Measurements from ENCODE around the gene MB.

Gene MB

DNA sequence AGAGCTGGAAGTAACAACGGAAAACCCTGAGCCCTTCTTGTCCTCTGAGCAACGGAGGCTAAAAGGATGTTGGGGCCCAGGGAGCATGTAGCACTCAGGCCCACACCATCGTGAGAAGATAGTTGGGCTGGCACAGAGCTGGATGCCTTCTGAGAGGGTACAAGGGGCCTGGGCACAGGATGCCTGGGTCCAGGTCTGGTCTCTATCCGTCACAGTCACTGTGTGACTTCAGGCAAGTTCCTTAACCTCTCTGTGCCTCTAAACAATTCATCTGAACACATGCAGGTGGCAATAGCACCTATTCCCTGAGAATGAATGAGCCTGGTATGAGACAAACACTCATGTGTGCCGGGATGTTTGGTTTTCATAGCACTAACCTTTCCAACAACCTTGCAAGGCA, 29.2 kb downstream of the MB start:
- Histone ChIP-seq H2BK5ac (ENCODE audit: low read depth, low read length, poor library complexity) (no peak overlapping the region), H3K4me1 (ENCODE audit: control insufficient read depth in 1 of 2, insufficient read depth in 2 of 2, low read length in 2 of 2) (peaks cover 19 to 29% of the 10 kb centered on the region in 2 experiments), H2BK12ac (ENCODE audit: low read length) (peak overlapping the region; percentile 2), H2AFZ (ENCODE audit: insufficient read depth, low read length, poor library complexity) (no peak overlapping the region), H3K18ac (ENCODE audit: low read length) (no peak overlapping the region), H2BK120ac (ENCODE audit: insufficient read depth, low read length, poor library complexity) (no peak overlapping the region), H3K9ac (ENCODE audit: low read length) (no peak overlapping the region), H4K91ac (ENCODE audit: low read depth, low read length) (peak overlapping the region; percentile 47), H3K79me1 (ENCODE audit: low read length) (peaks cover 11% of the 10 kb centered on the region), H3K79me2 (ENCODE audit: control insufficient read depth, insufficient read depth, low read length, poor library complexity) (no peaks in the 10 kb centered on the region), H3K4me2 (ENCODE audit: low read length) (no peak overlapping the region), H3K27ac (ENCODE audit: low read depth, low read length) (no peak overlapping the region), H4K8ac (ENCODE audit: low read depth, low read length) (no peak overlapping the region), H3K4me3 (ENCODE audit: low read depth, low read length) (no peak overlapping the region), H3K23ac (ENCODE audit: low read length) (no peak overlapping the region), H3K9me3 (ENCODE audit: insufficient read depth, low read depth, low read length) (peaks cover 2% of the 10 kb centered on the region), H3K14ac (ENCODE audit: low read length) (no peak overlapping the region), H3K27me3 (ENCODE audit: insufficient read depth, low read length) (no peaks in the 10 kb centered on the region), H2AK5ac (ENCODE audit: low read length) (no peak overlapping the region), H3K4ac (ENCODE audit: low read depth, low read length) (no peak overlapping the region), H4K12ac (ENCODE audit: low read depth, low read length) (no peak overlapping the region), H3K36me3 (ENCODE audit: control insufficient read depth in 1 of 2, insufficient read depth in 2 of 2, low read length in 2 of 2) (no peaks in the 10 kb centered on the region)
- no peak for DNase-seq
- no CpG with 5 or more reads among the region's 5 CpGs for WGBS (ENCODE audit: extremely low coverage, insufficient coverage, insufficient read length)

DNA sequence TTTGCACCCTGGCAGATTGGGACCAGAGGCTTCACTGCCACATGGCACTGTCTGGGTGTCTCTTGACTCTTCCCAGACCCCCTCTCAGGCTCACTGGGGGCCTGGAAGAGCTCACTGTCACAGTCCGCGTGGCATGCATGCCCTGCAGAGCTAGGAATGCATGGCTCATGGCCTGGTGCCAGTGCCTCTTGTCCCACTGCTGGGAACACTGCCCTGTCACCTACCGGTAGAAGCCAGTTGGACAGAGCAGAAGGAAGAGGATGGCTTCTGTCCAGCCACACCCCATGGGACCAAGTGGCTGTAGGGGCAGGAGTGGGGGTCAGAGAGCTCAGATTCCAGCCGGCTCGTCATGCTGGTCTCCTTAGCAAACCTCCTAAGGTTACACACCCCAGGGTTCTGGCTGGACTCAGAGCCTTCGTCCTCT, 29.7 kb downstream of the MB start:
- Histone ChIP-seq H4K91ac (ENCODE audit: low read depth, low read length) (no peak overlapping the region), H3K4me2 (ENCODE audit: low read length) (no peak overlapping the region), H4K8ac (ENCODE audit: low read depth, low read length) (no peak overlapping the region), H2AFZ (ENCODE audit: insufficient read depth, low read length, poor library complexity) (no peak overlapping the region), H3K14ac (ENCODE audit: low read length) (no peak overlapping the region), H3K9me3 (ENCODE audit: insufficient read depth, low read depth, low read length) (peaks cover 2% of the 10 kb centered on the region), H3K79me1 (ENCODE audit: low read length) (peaks cover 11% of the 10 kb centered on the region), H4K12ac (ENCODE audit: low read depth, low read length) (no peak overlapping the region), H3K27me3 (ENCODE audit: insufficient read depth, low read length) (no peaks in the 10 kb centered on the region), H3K23ac (ENCODE audit: low read length) (no peak overlapping the region), H3K18ac (ENCODE audit: low read length) (no peak overlapping the region), H3K4me1 (ENCODE audit: control insufficient read depth in 1 of 2, insufficient read depth in 2 of 2, low read length in 2 of 2) (peaks cover 19 to 29% of the 10 kb centered on the region in 2 experiments), H3K79me2 (ENCODE audit: control insufficient read depth, insufficient read depth, low read length, poor library complexity) (no peaks in the 10 kb centered on the region), H2BK5ac (ENCODE audit: low read depth, low read length, poor library complexity) (no peak overlapping the region), H3K27ac (ENCODE audit: low read depth, low read length) (no peak overlapping the region), H2AK5ac (ENCODE audit: low read length) (no peak overlapping the region), H3K4me3 (ENCODE audit: low read depth, low read length) (no peak overlapping the region), H3K9ac (ENCODE audit: low read length) (no peak overlapping the region), H3K4ac (ENCODE audit: low read depth, low read length) (no peak overlapping the region), H2BK12ac (ENCODE audit: low read length) (no peak overlapping the region), H3K36me3 (ENCODE audit: control insufficient read depth in 1 of 2, insufficient read depth in 2 of 2, low read length in 2 of 2) (no peaks in the 10 kb centered on the region), H2BK120ac (ENCODE audit: insufficient read depth, low read length, poor library complexity) (no peak overlapping the region)
- no CpG with 5 or more reads among the region's 6 CpGs for WGBS (ENCODE audit: extremely low coverage, insufficient coverage, insufficient read length)
- DNase-seq: no peak

DNA sequence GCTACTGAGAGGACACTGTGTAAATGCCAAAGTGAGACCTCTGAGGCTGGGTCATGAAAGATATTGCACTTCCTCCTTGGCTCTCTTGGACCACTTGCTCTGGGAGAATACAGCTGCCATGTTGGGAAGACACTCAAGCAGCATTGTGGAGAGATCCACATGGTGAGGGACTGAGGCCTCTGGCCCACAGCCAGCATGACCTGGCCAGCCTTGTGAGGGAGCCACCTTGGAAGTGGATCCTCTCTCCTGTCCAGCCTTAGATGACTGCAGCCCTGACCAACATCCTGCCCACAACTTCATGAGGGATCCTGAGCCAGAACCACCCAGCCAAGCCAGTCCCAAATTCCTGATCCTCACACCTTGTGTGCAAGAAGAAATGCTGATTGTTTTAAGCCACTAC, 30.4 kb downstream of the MB start:
- H4K91ac ChIP-seq (ENCODE audit: low read depth, low read length): no peak overlapping the region
- no peaks in the 10 kb centered on the region for H3K36me3 ChIP-seq (ENCODE audit: control insufficient read depth in 1 of 2, insufficient read depth in 2 of 2, low read length in 2 of 2)

DNA sequence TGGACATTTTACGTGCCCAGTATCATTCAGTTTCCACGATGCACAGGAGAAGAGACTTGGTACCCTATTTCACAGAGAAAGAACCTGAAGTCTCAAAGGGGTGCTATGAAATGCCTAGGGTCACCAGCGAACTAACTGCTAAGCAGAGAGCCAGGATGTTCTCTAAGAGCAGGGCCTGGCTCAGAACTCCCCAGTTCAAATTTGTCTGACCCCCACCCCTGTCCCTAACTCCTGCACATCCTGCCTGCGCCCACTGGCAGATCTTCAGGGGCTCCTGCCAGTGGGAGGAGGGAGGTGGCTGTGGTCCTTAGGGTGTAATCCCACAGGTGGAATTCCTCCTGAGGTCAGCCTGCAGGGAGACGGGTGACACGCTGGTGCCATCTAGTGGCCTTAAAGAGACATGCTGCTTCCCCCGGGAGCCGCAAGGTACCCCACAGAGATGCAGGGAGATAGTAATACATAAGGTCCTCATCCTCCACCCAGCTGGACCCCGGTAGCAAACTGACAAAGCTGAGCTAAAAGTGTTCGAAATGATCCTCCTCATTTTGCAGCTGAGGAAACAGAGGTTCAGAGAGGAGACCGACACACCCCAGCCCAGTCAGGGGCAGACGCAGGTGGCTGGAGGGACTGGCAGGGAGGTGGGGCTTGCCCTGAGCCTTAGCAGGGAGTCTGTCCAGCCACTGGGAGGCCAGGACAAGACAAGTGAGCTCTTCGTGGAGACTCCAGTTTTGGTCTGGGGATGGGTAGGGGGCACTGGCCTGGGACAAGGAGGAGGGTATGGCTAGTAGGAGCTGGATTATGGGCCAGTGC, 34.1 kb downstream of the MB start:
- Histone ChIP-seq H3K27me3 (ENCODE audit: insufficient read depth, low read length) (no peaks in the 10 kb centered on the region), H2AK5ac (ENCODE audit: low read length) (no peak overlapping the region), H3K79me2 (ENCODE audit: control insufficient read depth, insufficient read depth, low read length, poor library complexity) (no peaks in the 10 kb centered on the region), H2BK12ac (ENCODE audit: low read length) (no peak overlapping the region), H2BK120ac (ENCODE audit: insufficient read depth, low read length, poor library complexity) (no peak overlapping the region), H3K36me3 (ENCODE audit: control insufficient read depth in 1 of 2, insufficient read depth in 2 of 2, low read length in 2 of 2) (no peaks in the 10 kb centered on the region), H3K18ac (ENCODE audit: low read length) (no peak overlapping the region), H3K14ac (ENCODE audit: low read length) (no peak overlapping the region), H3K4me1 (ENCODE audit: control insufficient read depth in 1 of 2, insufficient read depth in 2 of 2, low read length in 2 of 2) (peaks cover 0 to 11% of the 10 kb centered on the region in 2 experiments), H2AFZ (ENCODE audit: insufficient read depth, low read length, poor library complexity) (no peak overlapping the region), H3K4me2 (ENCODE audit: low read length) (no peak overlapping the region), H3K27ac (ENCODE audit: low read depth, low read length) (no peak overlapping the region), H4K12ac (ENCODE audit: low read depth, low read length) (no peak overlapping the region), H3K4ac (ENCODE audit: low read depth, low read length) (no peak overlapping the region), H3K79me1 (ENCODE audit: low read length) (no peaks in the 10 kb centered on the region), H4K91ac (ENCODE audit: low read depth, low read length) (no peak overlapping the region), H3K9me3 (ENCODE audit: insufficient read depth, low read depth, low read length) (peaks cover 2% of the 10 kb centered on the region), H3K23ac (ENCODE audit: low read length) (no peak overlapping the region), H3K9ac (ENCODE audit: low read length) (no peak overlapping the region), H3K4me3 (ENCODE audit: low read depth, low read length) (no peak overlapping the region), H4K8ac (ENCODE audit: low read depth, low read length) (no peak overlapping the region), H2BK5ac (ENCODE audit: low read depth, low read length, poor library complexity) (no peak overlapping the region)
- WGBS (ENCODE audit: extremely low coverage, insufficient coverage, insufficient read length): no CpG with 5 or more reads among the region's 13 CpGs
- DNase-seq: peak in 1 of 2 donors; percentile 74

More for the DNA sequence above, 30.4 kb downstream of the MB start:
- no peak overlapping the region for H3K27ac ChIP-seq (ENCODE audit: low read depth, low read length)
- H3K79me2 ChIP-seq (ENCODE audit: control insufficient read depth, insufficient read depth, low read length, poor library complexity): no peaks in the 10 kb centered on the region
- H3K18ac ChIP-seq (ENCODE audit: low read length): no peak overlapping the region
- H2BK12ac ChIP-seq (ENCODE audit: low read length): no peak overlapping the region
- H2AK5ac ChIP-seq (ENCODE audit: low read length): no peak overlapping the region
- no peak overlapping the region for H2BK120ac ChIP-seq (ENCODE audit: insufficient read depth, low read length, poor library complexity)
- H3K4me1 ChIP-seq (ENCODE audit: control insufficient read depth in 1 of 2, insufficient read depth in 2 of 2, low read length in 2 of 2): peaks cover 17 to 26% of the 10 kb centered on the region in 2 experiments
- no peaks in the 10 kb centered on the region for H3K27me3 ChIP-seq (ENCODE audit: insufficient read depth, low read length)
- no peak overlapping the region for H4K8ac ChIP-seq (ENCODE audit: low read depth, low read length)
- H2BK5ac ChIP-seq (ENCODE audit: low read depth, low read length, poor library complexity): no peak overlapping the region
- peaks cover 2% of the 10 kb centered on the region for H3K9me3 ChIP-seq (ENCODE audit: insufficient read depth, low read depth, low read length)
- no peak overlapping the region for H3K4me2 ChIP-seq (ENCODE audit: low read length)
- peaks cover 11% of the 10 kb centered on the region for H3K79me1 ChIP-seq (ENCODE audit: low read length)
- H2AFZ ChIP-seq (ENCODE audit: insufficient read depth, low read length, poor library complexity): no peak overlapping the region
- no peak overlapping the region for H3K14ac ChIP-seq (ENCODE audit: low read length)
- no peak overlapping the region for H3K23ac ChIP-seq (ENCODE audit: low read length)
- no peak overlapping the region for H3K9ac ChIP-seq (ENCODE audit: low read length)
- no peak for DNase-seq
- no peak overlapping the region for H4K12ac ChIP-seq (ENCODE audit: low read depth, low read length)
- no peak overlapping the region for H3K4me3 ChIP-seq (ENCODE audit: low read depth, low read length)
- H3K4ac ChIP-seq (ENCODE audit: low read depth, low read length): no peak overlapping the region

All from trophoblast cell (in vitro differentiated cells and primary cell).